HG03378 (cell line): ENCODE data around the gene SLC15A3.
A peak's percentile ranks its signal among the peaks of the same experiment; 100 is the strongest.
"Not testable (repeated sequence)": the region's sequence is repeated elsewhere in the genome, so short reads cannot be mapped to it uniquely, and the experiment has no call there.

ENCODE experiments used
- ATAC-seq: cut with Tn5 transposase; IDR thresholded peaks from one replicate; pipeline ENCODE4 v1.9.1; 2021; ENCODE audit warnings: mild to moderate bottlenecking, moderate library complexity; ENCODE audit not compliant: unreplicated experiment

Gene SLC15A3

GRCh38 chr11:60917267-60917666 lies 34.7 kb downstream of the SLC15A3 start:
- ATAC-seq: no peak

DNA sequence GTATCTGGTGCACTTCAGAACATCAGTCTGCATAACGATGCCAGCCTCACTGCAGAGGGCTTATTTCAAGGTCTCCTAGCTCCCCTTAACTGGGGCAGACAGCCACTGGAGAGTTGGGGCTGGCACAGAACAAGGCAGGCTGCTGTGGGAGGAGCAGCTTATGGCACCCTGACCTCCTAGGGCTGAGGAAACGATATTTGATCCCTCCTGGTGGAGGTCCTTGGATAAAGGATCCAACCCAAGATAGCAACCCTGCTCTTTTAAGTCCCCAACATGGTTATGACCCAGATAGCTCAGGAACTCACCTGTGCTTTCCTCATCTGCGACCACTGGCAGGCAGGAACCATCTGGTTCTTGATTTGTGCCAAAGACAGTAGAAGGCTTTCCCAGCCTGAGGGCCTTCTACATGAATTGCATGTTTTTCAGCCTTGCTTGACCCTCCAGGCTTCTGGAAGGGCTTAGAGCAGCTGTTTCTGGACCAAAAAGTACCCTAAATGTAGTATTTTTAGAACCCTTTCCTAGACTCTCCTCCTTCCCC lies 35.2 kb downstream of the SLC15A3 start:
- ATAC-seq: no peak

DNA sequence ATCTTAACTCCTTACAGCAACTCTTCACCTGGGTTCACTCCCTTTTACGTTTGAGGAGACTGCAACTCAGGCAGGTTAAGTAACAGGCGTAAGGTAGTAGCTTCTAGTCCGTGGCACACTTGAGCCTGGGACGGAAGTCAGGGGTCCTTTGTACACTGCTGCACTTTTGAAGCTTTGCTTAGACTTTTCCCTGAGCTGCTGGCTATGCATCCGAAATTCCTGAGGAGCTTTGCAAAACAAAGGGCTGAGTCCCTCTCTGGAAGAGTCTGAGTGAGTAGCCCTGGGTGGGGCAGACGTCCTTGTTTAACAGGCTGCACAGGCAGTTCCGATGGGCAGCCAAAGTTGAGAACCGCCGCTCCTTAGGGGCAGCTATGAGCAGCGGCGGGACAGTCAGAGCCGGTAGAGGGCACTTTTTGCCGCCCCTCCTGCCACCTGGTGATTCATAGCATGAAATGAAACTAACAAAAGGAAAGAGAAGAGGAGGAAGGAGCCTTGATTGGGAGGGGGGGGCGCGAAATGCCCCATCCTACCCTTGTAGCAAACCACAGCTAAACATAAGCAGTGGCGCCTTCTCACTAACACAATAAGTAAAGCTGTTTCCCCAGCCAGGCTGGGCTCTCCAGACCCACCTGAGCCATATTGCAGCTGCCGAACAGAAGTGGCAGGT lies 36.6 kb downstream of the SLC15A3 start:
- ATAC-seq: peak; percentile 54

DNA sequence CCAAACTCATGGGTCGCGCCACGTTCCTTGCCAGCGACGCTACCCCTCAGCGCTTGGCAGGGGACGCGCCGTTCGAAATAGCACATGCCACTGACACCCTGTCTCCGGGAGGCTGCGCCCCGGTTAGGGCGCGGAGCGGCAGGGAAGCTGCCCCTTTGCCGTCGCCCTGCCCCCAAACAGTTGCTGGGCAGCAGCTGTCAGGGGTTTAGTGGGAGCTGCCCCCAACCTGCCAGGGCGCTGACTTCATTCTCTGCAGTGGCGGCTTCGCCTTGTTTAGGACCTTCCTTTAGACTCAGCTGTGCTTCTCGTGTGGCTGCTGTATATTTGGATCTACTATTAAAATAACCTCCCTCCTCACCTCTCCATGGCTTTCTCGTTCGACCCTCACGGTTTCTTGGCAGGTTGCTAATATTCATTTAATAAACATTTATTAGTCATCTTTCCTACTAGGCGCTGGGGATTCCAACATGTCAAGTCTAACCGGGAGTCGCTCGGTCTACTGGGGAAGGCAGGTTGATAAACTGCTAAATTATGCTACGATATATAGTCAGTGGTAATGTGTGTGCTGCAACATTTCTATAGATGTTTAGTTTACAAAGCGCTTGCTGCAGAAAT lies 37.2 kb downstream of the SLC15A3 start:
- no peak for ATAC-seq

DNA sequence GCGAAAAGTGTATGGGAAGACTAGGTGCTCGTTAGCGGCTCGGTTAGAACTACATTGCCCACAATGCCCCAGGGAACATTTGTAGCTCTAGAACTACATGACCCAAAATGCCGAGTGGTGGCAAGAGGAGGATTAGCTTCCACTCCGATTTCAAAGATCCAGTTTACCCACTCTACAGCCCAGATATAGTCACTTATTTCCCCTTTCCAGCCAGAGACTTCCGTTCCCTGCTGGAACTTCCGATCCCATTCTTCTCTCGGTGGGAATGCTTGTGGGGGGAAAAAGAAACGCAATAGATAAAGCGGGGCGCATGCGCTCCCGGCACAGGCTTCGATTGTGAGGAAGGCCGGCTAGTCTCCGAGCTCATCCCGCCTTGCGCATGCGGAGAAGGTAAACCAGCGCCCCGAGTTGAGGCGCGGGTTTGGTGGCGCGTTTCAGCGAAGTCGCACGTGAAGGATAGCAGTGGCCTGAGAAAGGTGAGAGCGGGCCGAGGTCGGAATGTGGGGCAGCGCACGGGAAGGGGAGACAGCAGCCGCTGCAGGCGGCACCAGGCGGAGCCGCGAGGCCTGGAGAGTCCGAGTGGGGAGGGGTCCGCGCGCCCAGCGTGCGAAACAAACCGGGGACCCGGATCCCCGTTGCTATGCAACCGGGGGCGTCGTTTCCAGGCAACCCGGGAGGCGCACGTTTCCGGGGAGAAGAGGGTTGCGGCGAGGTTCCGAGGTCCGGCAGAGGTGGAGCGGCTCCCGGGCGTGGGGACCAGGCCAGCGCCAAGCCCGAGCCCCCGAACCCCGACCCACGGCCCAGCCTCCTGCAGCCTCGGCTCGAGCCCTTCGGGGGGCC lies 38.0 kb downstream of the SLC15A3 start, which contains the start of gene TMEM109:
Gene TMEM109 (plus strand): TSS at position 366 of the 840 bp plus-strand sequence. CDS start 5,536 bp downstream, outside the sequence.
- ATAC-seq: no peak

DNA sequence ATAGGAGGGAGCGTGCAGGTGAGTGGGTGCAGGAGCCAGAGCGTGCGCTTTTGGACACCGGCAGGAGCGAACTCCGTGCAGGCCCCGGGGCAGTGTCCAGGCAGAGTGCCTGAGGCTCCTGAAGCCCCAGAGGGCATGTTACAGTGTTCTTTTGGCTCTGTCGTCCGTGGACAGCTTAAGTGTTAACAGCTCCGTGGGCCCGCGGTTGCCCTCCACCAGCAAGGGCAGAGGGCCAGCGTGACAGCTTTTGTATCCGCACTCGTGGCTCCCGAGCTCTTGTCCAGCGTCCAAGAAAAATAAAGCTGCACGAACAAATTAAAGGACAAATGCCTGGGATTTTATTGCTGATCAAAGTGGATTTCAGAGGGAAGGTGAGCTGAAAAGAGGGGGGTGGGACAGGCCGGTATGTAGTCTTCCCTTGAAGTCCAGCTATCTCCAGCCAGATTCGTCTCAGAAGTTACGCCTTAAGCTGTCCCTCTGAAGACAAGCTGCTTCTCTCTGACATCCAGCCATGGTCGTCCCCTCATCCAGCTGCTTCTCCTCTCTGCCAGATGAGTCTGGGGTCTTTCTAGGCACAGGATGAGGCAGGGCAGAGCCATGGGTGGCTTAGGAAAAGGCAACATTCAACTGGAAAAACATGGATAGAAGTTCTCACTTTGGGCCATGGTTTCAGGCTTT lies 39.0 kb downstream of the SLC15A3 start:
- ATAC-seq: no peak

- ATAC-seq: no peak
These were observed 39.6 kb downstream of the SLC15A3 start for GRCh38 chr11:60912223-60912850.

DNA sequence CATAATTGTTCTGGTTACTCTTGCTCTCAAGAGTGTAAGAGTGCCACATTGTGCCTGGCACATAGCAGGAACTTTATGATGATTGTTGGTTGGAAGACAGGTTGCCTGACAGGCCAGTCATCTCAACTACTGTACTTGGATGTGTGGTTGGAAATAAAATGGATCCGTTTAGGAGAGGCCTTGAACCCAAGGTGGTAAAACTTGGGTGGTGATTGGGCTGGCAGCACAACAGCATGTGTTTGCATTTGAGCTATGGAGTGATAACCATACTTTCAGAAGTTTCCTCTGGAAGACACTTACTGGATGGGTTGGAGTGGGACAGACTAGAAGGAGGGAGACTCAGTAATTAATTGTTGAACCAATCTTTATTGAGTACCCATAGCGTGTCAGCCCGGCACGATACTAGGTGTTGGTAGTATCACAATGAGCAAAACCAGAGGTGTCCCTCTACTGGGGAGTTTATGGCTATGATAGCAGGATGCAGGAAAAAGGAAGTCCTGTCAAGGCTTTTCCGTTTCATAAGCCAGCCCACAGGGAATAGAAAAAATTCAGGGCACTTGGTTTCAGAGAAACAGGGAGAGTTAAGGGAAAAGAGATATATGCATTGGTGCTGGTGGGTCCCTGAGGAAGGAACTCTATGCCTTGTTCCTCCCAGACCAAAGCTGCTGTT lies 41.1 kb downstream of the SLC15A3 start:
- ATAC-seq: no peak

DNA sequence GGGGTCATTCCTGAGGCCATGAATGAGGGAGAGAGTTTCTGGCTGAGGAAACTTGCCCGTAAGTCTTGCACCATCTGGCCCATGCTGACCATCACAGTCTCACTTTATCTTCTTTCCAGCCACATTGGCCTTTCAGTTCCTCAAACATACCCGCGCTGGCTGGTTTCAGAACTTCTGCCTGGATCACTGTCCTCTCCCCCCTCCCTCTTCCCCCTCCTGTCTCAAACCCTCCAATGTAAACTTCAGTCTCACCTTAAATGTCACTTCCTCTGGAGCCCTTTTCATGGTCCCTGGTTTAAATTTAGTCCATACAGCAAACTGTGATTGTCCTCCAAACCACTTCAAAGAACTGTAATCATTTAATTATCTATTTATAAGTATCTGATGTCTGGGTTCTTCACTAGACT lies 41.7 kb downstream of the SLC15A3 start:
- ATAC-seq: peak; percentile 43

DNA sequence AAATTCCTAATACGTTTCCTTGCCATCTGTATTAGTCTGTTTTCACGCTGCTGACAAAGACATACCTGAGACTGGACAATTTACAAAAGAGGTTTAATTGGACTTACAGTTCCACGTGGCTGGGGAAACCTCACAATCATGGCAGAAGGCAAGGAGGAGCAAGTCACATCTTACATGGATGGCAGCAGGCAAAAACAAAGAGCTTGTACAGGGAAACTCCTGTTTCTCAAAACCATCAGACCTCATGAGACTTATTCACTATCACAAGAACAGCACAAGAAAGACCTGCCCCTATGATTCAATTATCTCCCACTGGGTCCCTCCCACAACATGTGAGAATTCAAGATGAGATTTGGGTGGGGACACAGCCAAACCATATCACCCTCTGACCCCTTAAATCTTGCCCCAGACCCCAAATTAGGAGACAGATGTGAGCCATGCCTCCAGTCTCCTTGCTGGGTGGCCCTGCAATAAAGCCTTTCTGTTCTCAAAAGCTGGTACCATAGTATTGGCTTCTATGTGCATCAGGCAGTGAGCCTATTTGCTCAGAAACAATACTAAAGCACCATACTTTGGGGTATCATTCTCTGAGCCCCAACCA lies 42.2 kb downstream of the SLC15A3 start:
- not testable (repeated sequence) for ATAC-seq

GRCh38 chr11:60908803-60909202 lies 43.2 kb downstream of the SLC15A3 start:
- no peak for ATAC-seq

DNA sequence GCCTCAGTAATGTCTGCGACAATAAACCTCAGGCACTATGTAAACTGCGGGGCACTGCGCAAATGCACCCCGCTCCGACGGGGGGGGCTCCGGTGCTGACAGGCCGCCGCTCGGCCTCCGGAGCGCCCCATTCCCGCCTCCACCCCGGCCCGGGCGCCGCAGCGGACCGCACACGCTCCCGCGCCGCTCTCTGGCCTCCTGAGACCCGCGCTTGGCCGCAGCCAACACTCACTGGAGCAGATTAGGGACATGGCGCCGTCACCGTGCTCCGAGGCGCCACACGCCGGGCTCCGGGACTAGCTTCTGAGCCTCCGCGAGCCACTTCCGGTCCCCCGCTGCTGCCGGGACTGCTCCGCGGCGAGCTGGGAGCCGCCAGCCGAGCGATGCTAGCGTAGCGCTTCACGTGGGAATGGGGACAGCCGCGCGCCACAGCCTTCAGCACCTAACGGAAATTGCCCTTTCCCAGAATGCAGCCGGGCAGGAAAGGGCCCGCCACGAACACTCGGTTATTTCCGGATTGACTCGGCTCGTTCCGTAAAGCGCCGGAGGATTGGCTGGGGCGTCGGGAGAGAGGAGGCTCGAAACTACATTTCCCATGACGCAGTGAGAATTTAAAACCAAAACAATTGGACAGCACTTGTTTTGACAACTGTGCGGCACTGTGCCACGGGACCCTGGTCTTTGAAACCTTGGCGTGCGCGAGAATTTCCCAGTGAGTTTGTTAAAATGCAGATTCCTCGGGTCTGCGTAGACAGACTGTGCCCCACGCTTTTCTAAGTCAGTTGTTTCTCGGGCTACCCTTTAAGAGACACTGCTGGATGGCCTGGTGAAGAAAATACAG lies 45.6 kb downstream of the SLC15A3 start, which contains the start of gene PRPF19:
Gene PRPF19 (minus strand): TSS at position 454 of the 841 bp plus-strand sequence. CDS start 203 bp downstream, at position 251.
- peak; percentile 82 for ATAC-seq

- ATAC-seq: no peak
These were observed 46.3 kb downstream of the SLC15A3 start for GRCh38 chr11:60905551-60906113.

- no peak for ATAC-seq
These were observed 46.9 kb downstream of the SLC15A3 start for GRCh38 chr11:60905047-60905446.

- no peak for ATAC-seq
These were observed 49.4 kb downstream of the SLC15A3 start for GRCh38 chr11:60902625-60903024.

GRCh38 chr11:60900673-60901404 lies 51.1 kb downstream of the SLC15A3 start:
- ATAC-seq: no peak

DNA sequence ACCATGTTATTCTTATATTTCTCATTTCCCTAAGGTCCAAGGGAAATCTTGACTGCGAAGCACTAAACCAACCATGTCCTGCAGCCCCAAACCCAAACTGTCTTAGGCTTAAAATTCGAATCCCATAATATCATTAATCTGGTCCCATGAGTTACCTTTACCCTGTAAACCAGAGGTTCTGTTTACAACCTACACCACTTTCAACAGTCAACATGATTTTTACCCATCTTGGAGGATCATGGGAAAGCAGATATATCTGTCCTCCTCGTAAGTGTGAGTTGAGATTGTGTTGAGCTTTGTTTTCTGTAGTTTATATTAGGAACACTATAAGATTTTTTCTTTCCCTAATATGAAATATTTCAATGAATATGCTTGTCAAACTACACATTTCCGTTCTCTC lies 52.0 kb downstream of the SLC15A3 start:
- ATAC-seq: no peak
